Measurements from ENCODE around the gene LPCAT1. TPM values are rescaled to one million over a fixed set of nuclear protein-coding genes. Genes with fewer than 3 reads are reported as not detected.

LPCAT1 gene
- total RNA-seq, 2 donors from 2014 or later: 53.9 to 54.6 TPM

GRCh38 chr5:1497795-1498622 is 25.8 kb downstream of the LPCAT1 start:
- DNase-seq (ENCODE audit: low spot score) (no peak), ATAC-seq (ENCODE audit: insufficient number of reproducible peaks, low FRiP score, low read depth) (peak; percentile 31)
- peaks cover 8 to 33% of the 10 kb centered on the region in 2 donors for H3K4me1 ChIP-seq (ENCODE audit: control insufficient read depth in 1 of 2, low read depth in 2 of 2)
- no peak overlapping the region for H3K4me3 ChIP-seq
- peaks cover 2% of the 10 kb centered on the region for H3K36me3 ChIP-seq
- no peak overlapping the region for H3K27ac ChIP-seq
- no peak for TF ChIP-seq CTCF (IDR thresholded peaks at IDR 0.05)
- no peaks in the 10 kb centered on the region for H3K9me3 ChIP-seq
- no peaks in the 10 kb centered on the region for H3K27me3 ChIP-seq (replicated peaks; ENCODE audit: insufficient read depth)

GRCh38 chr5:1497242-1497777 is 26.4 kb downstream of the LPCAT1 start:
- Histone ChIP-seq H3K4me3 (no peak overlapping the region), H3K9me3 (no peaks in the 10 kb centered on the region), H3K36me3 (peaks cover 2% of the 10 kb centered on the region), H3K27ac (no peak overlapping the region), H3K27me3 (replicated peaks; ENCODE audit: insufficient read depth) (no peaks in the 10 kb centered on the region), H3K4me1 (ENCODE audit: control insufficient read depth in 1 of 2, low read depth in 2 of 2) (peaks cover 8 to 31% of the 10 kb centered on the region in 2 donors)
- ATAC-seq (ENCODE audit: insufficient number of reproducible peaks, low FRiP score, low read depth) (no peak), DNase-seq (ENCODE audit: low spot score) (no peak)
- TF ChIP-seq CTCF (IDR thresholded peaks at IDR 0.05): no peak

GRCh38 chr5:1495525-1495897 is 28.2 kb downstream of the LPCAT1 start:
- TF ChIP-seq CTCF (IDR thresholded peaks at IDR 0.05): no peak
- DNase-seq (ENCODE audit: low spot score) (no peak), ATAC-seq (ENCODE audit: insufficient number of reproducible peaks, low FRiP score, low read depth) (no peak)
- Histone ChIP-seq H3K36me3 (peaks cover 2% of the 10 kb centered on the region), H3K9me3 (no peaks in the 10 kb centered on the region), H3K27me3 (replicated peaks; ENCODE audit: insufficient read depth) (no peaks in the 10 kb centered on the region), H3K27ac (no peak overlapping the region), H3K4me3 (no peak overlapping the region), H3K4me1 (ENCODE audit: control insufficient read depth in 1 of 2, low read depth in 2 of 2) (peaks cover 3 to 19% of the 10 kb centered on the region in 2 donors)

- no peak for TF ChIP-seq CTCF (IDR thresholded peaks at IDR 0.05)
- ATAC-seq (ENCODE audit: insufficient number of reproducible peaks, low FRiP score, low read depth): no peak
- peaks cover 6% of the 10 kb centered on the region for H3K36me3 ChIP-seq
- DNase-seq (ENCODE audit: low spot score): no peak
- H3K9me3 ChIP-seq: no peaks in the 10 kb centered on the region
- peaks cover 0 to 13% of the 10 kb centered on the region in 2 donors for H3K4me1 ChIP-seq (ENCODE audit: control insufficient read depth in 1 of 2, low read depth in 2 of 2)
- H3K27me3 ChIP-seq (replicated peaks; ENCODE audit: insufficient read depth): no peaks in the 10 kb centered on the region
- no peak overlapping the region for H3K27ac ChIP-seq
- H3K4me3 ChIP-seq: no peak overlapping the region
Measured at GRCh38 chr5:1494780-1495524, 28.8 kb downstream of the LPCAT1 start.

GRCh38 chr5:1493941-1494340 is 29.8 kb downstream of the LPCAT1 start:
- no peaks in the 10 kb centered on the region for H3K27me3 ChIP-seq (replicated peaks; ENCODE audit: insufficient read depth)
- TF ChIP-seq CTCF (IDR thresholded peaks at IDR 0.05): no peak
- H3K4me1 ChIP-seq (ENCODE audit: control insufficient read depth in 1 of 2, low read depth in 2 of 2): peaks cover 0 to 12% of the 10 kb centered on the region in 2 donors
- no peaks in the 10 kb centered on the region for H3K9me3 ChIP-seq
- ATAC-seq (ENCODE audit: insufficient number of reproducible peaks, low FRiP score, low read depth) (no peak), DNase-seq (ENCODE audit: low spot score) (no peak)
- no peak overlapping the region for H3K4me3 ChIP-seq
- H3K27ac ChIP-seq: no peak overlapping the region
- H3K36me3 ChIP-seq: peaks cover 16% of the 10 kb centered on the region

Measured in thoracic aorta (tissue), 2 donors.